Stomach (tissue), 9 donors: ENCODE measurements around the gene HS6ST2. TPM values are rescaled to one million over a fixed set of nuclear protein-coding genes. Genes with fewer than 3 reads are reported as not detected.

Experiments used
- DNase-seq, 2 donors: peaks; one replicate each; pipeline versions ENCODE4 v3.0.0 to v3.0.0-alpha.2; 2013 to 2019
- H3K27ac ChIP-seq, 5 donors: fragments of 200-600 bp in 4 of 5; sonication (generic) in 4 of 5; one replicate each; pipeline ENCODE4 v1.5.1; 2013 to 2019; ENCODE audit warnings: mild to moderate bottlenecking in 1 of 5, moderate library complexity in 1 of 5
- H3K27me3 ChIP-seq, 3 donors: fragments of 200-600 bp; sonication (generic); one replicate each; pipeline ENCODE4 v1.5.1; 2017 to 2019; ENCODE audit warnings: mixed run types in 1 of 3
- H3K36me3 ChIP-seq, 4 donors: fragments of 200-600 bp; sonication (generic); 1 replicate in 3 of 4; 2 replicates in 1 of 4; pipeline ENCODE4 v1.5.1; 2016 to 2019
- H3K4me1 ChIP-seq, 4 donors: fragments of 200-600 bp; sonication (generic); one replicate each; pipeline ENCODE4 v1.5.1; 2016 to 2019
- H3K4me3 ChIP-seq, 4 donors: fragments of 200-600 bp; sonication (generic) in 3 of 4; one replicate each; pipeline ENCODE4 v1.5.1; 2016 to 2019; ENCODE audit warnings: mild to moderate bottlenecking in 1 of 4
- H3K9me3 ChIP-seq, 4 donors: fragments of 200-600 bp; sonication (generic); one replicate each; pipeline ENCODE4 v1.5.1; 2016 to 2019
- EP300 ChIP-seq: sonication (generic); formaldehyde crosslinking; IDR thresholded peaks from one replicate; pipeline ENCODE4 v1.6.1; 2017; ENCODE audit warnings: antibody characterized with exemption
- POLR2A ChIP-seq, 4 donors: fragments of 450-650 bp; IDR thresholded peaks; one replicate each; pipeline ENCODE4 v1.6.1; 2016; ENCODE audit warnings: antibody characterized with exemption in 4 of 4, control low read depth in 2 of 4, mild to moderate bottlenecking in 1 of 4, moderate library complexity in 1 of 4
- POLR2AphosphoS5 ChIP-seq, 3 donors: sonication (generic); formaldehyde crosslinking; IDR thresholded peaks; one replicate each; pipeline ENCODE4 v1.6.1; 2016; ENCODE audit warnings: antibody characterized with exemption in 3 of 3
- WGBS, 5 donors: extraction: QIAGEN DNeasy Blood & Tissue Kit in 3 of 5; methylation state at CpG; one replicate each; pipeline versions ENCODE4 v1.1.5 to v1.1.7; 2013 to 2018; 5-methylcytosine and 5-hydroxymethylcytosine counted together
- intact Hi-C: fragments of 100-400 bp; cut with DNase I; formaldehyde crosslinking; loops from one replicate; pipeline ENCODE4 v1.15.1; 2023; ENCODE audit warnings: low total_unique reads
- polyA plus RNA-seq, 3 donors: library from polyadenylated mRNA; stranded (reverse); fragments of 200-250 nt; gene quantifications; one replicate each; pipeline ENCODE4 v1.2.3, GENCODE V29; 2013
- total RNA-seq, 5 donors: library from RNA; depleted of rRNA; stranded (reverse); fragments of >200 nt; gene quantifications; one replicate each; pipeline versions ENCODE4 v1.1.0 to v1.2.3, GENCODE V29; 2014 to 2016
- TF ChIP-seq, protein P1 (sequence below), 7 experiments: fragments of 450-650 bp in 4 of 7; fragments of 200-600 bp in 3 of 7; sonication (generic) in 3 of 7; IDR thresholded peaks; one replicate each; pipeline ENCODE4 v1.5.1; 2016 to 2019; ENCODE audit warnings: antibody characterized with exemption in 7 of 7, control low read depth in 2 of 7, mild to moderate bottlenecking in 1 of 7
- donor health status: healthy with polysubstance abuse.
- donor health status: Bipolar disorder and iron deficiency.
- donor health status: healthy.

The HS6ST2 gene
- total and polyA plus RNA-seq, 8 donors = 0.25 to 4.0 (median 0.89) TPM; not detected in 1

DNA sequence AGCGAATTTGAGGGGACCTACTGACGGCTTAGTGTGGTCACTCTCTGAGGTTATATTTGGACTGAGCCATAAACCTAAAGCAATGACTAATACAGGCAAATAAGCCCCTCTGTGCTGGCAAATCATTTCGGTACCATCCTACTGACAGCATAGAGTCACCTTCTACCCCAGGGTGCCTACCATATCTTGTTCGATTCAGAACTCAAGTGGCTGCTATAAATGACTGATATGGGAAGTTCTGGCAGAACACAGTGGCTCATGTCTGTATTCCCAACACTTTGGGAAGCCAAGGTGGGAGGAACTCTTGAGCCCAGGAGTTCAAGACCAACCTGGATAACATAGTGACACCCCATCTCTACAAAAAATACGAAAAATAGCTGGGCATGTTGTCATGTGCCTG is 243.5 kb downstream of the HS6ST2 start:
- Histone ChIP-seq H3K27ac (no peak overlapping the region), H3K36me3 (no peaks in the 10 kb centered on the region), H3K4me1 (no peaks in the 10 kb centered on the region), H3K9me3 (peaks cover 0 to 6% (median 2%) of the 10 kb centered on the region in 4 donors), H3K4me3 (no peak overlapping the region), H3K27me3 (peaks cover 0 to 10% (median 5%) of the 10 kb centered on the region in 3 donors)
- no peak for DNase-seq
- TF ChIP-seq POLR2A (IDR thresholded peaks at IDR 0.05) = no peak
- no peak for TF ChIP-seq EP300
- no peak for TF ChIP-seq POLR2AphosphoS5 (IDR thresholded peaks at IDR 0.05)
- TF ChIP-seq, protein P1, sequence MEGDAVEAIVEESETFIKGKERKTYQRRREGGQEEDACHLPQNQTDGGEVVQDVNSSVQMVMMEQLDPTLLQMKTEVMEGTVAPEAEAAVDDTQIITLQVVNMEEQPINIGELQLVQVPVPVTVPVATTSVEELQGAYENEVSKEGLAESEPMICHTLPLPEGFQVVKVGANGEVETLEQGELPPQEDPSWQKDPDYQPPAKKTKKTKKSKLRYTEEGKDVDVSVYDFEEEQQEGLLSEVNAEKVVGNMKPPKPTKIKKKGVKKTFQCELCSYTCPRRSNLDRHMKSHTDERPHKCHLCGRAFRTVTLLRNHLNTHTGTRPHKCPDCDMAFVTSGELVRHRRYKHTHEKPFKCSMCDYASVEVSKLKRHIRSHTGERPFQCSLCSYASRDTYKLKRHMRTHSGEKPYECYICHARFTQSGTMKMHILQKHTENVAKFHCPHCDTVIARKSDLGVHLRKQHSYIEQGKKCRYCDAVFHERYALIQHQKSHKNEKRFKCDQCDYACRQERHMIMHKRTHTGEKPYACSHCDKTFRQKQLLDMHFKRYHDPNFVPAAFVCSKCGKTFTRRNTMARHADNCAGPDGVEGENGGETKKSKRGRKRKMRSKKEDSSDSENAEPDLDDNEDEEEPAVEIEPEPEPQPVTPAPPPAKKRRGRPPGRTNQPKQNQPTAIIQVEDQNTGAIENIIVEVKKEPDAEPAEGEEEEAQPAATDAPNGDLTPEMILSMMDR (IDR thresholded peaks at IDR 0.05) = no peak
- intact Hi-C loops = no loop called here
- 62 to 89% (median 82%) methylated on average over 3 to 5 of the region's 5 CpGs for WGBS, 5 donors

DNA sequence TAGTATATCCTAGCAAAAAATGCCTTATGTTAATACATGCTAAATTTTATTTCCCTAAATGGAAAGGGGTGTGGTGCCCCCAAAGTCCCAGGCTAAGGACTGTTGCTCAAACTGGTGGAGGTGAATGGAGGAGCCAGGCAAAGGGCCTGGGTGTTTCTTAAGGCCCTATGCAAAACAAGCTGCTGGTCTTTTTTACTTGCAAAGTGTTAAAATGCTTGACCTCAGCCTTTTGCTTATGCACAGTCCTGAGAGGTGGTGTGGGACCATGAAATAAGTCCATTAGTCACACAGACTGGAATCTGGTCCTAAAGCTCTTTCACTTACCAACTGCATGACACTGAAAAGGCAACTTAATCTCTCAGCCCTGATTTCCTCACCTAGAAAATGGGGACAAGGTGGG is 246.1 kb downstream of the HS6ST2 start:
- intact Hi-C loops = no loop called here
- no peaks in the 10 kb centered on the region for H3K9me3 ChIP-seq
- H3K36me3 ChIP-seq = no peaks in the 10 kb centered on the region
- DNase-seq = no peak
- no peak overlapping the region for H3K4me3 ChIP-seq
- no peaks in the 10 kb centered on the region for H3K4me1 ChIP-seq
- H3K27me3 ChIP-seq = peaks cover 0 to 7% (median 5%) of the 10 kb centered on the region in 3 donors
- no peak overlapping the region for H3K27ac ChIP-seq
- TF ChIP-seq, protein P1 (IDR thresholded peaks at IDR 0.05) = no peak
- TF ChIP-seq POLR2A (IDR thresholded peaks at IDR 0.05) (no peak), POLR2AphosphoS5 (IDR thresholded peaks at IDR 0.05) (no peak), EP300 (no peak)

DNA sequence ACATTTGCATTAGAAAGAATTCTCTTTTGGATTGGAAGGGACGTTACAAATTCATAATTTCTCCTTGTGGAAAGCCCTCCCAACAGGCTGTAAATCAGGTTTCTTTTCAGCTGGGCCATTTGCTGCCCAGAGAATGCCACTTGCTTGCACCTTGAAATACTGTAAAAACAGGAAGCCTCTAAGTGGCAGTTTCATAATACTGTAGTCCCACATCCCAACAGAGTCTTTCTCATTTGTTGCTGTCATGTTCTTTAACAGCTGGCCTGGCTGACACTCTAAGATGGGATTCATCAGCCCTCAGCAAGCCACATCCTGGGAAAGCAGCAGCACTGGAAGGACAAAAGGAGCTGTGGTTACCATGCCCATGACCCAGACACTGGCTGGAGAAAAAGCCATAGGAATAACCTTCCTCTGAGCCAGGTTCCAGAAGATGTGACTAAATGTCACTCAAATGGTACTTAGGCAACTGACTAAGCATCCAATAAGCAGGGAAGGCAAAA is 247.7 kb downstream of the HS6ST2 start:
- Histone ChIP-seq H3K4me3 (no peak overlapping the region), H3K27ac (no peak overlapping the region), H3K4me1 (no peaks in the 10 kb centered on the region), H3K27me3 (peaks cover 0 to 7% (median 5%) of the 10 kb centered on the region in 3 donors), H3K36me3 (no peaks in the 10 kb centered on the region), H3K9me3 (no peaks in the 10 kb centered on the region)
- no peak for DNase-seq
- intact Hi-C loops = no loop called here
- TF ChIP-seq POLR2A (IDR thresholded peaks at IDR 0.05) = no peak
- no peak for TF ChIP-seq POLR2AphosphoS5 (IDR thresholded peaks at IDR 0.05)
- no peak for TF ChIP-seq EP300
- TF ChIP-seq, protein P1 (IDR thresholded peaks at IDR 0.05) = no peak
- WGBS, 5 donors = 18 to 73% (median 25%) methylated on average over 1 of the region's 1 CpG

DNA sequence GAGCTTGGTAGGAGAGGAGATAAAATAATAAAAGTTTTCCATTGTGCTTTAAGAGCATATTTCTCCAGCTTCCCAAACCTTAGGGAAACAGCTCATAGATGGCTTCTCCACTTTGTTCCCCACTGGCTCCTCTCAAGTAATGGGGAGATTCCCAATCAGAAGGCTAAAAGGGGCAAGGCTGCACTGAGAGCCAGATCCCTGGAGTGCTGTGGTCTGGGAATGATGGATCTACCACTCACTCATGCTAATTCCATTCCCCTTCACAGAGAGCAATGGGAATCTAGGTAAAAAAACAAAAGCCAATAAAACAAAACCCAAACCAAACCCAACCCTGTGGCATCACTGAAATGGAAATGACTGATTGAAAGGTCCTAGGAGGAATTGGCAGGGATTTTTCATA is 249.9 kb downstream of the HS6ST2 start:
- Histone ChIP-seq H3K36me3 (no peaks in the 10 kb centered on the region), H3K27ac (no peak overlapping the region), H3K27me3 (peaks cover 0 to 7% (median 0%) of the 10 kb centered on the region in 3 donors), H3K4me1 (peaks cover 0 to 4% (median 0%) of the 10 kb centered on the region in 4 donors), H3K4me3 (no peak overlapping the region), H3K9me3 (no peaks in the 10 kb centered on the region)
- no peak for DNase-seq
- TF ChIP-seq POLR2AphosphoS5 (IDR thresholded peaks at IDR 0.05) = no peak
- TF ChIP-seq, protein P1 (IDR thresholded peaks at IDR 0.05) = no peak
- no peak for TF ChIP-seq EP300
- TF ChIP-seq POLR2A (IDR thresholded peaks at IDR 0.05) = no peak
- intact Hi-C loops = no loop called here
